GM21717 (cell line): ENCODE measurements around the gene TBC1D17.
A peak's percentile ranks its signal among the peaks of the same experiment; 100 is the strongest.

Experiments used
- ATAC-seq: cut with Tn5 transposase; IDR thresholded peaks from one replicate; pipeline ENCODE4 v1.9.1; 2021; ENCODE audit warnings: mild to moderate bottlenecking, moderate library complexity; ENCODE audit not compliant: unreplicated experiment

The TBC1D17 gene

DNA sequence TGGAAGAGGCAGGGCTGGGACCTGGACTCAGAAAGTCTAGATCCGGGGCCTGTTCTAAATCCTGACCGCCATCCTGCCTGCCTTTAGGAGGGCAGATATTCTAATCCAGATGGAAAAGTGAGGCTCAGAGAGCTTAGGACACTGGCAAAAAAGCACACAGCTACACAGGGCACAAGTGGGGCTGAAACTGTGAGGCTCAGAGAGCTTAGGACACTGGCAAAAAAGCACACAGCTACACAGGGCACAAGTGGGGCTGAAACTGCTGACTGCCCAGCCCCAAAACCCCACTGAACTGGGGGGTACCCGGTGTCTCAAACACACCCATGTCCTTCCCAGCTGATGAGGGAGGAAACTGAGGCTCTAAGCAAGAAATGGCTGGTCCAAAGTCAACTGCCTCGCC is 2.3 kb upstream of the TBC1D17 start:
- no peak for ATAC-seq

DNA sequence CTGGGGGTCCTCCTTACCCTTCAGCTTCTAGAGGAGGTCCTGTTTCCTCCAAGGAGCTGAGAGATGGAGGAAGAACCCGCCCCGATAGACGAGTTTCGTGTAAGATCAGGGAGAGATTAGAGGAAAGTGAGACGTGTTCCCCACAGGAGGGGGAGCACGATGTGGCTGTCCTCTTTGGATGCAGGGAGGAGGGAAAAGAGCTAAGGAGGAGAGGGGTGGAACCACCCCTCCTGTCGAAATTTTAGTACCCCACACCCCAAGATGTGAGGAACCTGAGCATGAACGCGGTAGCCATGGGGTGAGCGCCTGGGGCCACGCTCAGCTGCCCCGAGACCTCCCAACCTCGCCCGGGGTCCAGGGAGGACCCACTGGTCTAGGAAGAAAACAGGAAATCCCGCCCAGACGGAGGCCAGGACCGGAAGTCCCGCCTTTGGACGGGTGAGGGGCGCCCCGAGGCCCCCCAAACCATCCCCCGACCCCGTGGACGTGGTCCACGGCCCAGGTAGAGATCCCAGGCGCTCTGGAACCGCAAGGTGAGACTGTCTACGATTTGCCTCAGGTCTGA is 1.6 kb upstream of the TBC1D17 start:
- ATAC-seq = no peak

DNA sequence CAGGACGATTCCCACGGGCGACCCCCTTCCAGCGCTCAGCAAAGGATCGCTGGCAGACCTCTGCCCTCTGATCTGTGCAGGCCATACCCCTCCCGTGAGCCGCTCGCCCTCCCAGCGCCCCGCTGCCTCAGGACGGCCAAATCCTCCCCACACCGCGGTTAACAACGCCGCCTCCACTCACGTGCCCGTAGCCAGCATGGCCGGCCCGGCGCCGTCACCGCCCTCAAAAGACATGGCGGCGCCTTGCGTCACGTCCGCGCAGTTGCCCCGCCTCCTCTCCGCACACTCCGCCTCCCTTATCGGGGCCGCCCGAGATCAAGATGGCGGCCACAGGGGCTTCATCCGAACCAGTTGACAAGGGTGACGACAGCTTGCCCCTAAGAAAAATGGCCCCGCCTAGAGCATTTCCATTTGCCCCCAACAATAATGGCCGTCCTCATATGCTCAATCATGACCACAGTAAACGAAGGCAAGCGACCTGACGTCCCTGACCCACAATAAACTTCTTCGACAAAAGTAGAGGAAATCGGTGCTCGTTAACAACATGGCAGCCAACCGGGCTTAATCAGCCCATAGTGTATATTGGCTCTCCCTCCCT is 981 bp upstream of the TBC1D17 start:
- peak; percentile 35 for ATAC-seq

DNA sequence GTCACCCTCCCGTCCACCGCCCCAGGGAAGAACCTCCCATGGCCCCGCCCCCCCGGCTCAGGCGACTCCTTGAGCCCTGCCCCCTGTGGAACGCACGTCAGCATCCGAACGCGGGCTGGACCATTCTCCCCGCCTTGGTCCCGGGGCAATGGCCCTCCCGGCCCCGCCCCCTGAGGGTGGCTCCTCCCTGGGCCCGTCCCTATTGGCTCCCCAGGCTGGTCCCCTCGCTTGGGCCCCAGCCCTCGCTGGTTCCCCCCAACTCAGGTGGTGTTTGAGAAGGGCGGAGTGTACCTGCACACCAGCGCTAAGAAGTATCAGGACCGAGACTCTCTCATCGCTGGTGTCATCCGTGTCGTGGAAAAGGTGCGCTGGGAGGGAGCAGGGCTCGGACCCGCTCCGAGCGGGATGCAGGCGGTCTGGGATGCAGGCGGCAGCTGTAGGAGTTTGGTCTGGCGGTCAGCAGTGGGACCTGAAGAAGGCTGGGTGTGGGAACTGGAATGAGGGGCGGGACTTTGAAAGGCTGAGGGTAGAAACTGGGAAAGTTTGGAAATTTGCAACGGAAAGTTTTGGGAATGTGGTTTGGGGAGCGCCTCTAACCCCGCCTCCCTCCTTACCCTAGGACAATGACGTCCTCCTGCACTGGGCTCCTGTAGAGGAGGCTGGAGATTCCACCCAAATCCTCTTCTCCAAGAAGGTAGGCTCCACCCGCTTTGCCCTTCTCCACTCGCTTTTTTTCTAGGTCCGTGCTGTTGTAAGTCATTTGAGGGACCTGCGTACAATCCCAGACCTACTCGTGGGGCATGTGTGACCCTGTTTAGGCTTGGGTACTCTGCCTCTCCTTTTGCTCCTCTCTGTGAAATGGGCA is 609 bp downstream of the TBC1D17 start:
- ATAC-seq = peak; percentile 35

DNA sequence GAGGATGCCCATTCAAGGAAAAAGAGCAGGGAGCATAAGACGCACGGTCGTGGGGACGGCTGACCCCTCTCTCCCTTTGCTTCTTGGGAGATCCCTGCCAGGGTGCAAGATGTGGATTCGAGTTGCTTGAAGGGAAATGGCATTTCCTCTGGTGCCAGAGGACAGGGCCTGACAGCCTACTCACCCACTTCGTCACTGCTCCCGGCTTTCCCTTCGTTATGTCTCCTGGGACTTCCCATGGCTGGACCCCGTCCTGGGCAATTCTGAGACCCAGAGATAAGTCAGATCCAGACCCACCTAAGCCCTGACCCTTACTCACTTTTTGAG is 1.2 kb downstream of the TBC1D17 start:
- no peak for ATAC-seq

DNA sequence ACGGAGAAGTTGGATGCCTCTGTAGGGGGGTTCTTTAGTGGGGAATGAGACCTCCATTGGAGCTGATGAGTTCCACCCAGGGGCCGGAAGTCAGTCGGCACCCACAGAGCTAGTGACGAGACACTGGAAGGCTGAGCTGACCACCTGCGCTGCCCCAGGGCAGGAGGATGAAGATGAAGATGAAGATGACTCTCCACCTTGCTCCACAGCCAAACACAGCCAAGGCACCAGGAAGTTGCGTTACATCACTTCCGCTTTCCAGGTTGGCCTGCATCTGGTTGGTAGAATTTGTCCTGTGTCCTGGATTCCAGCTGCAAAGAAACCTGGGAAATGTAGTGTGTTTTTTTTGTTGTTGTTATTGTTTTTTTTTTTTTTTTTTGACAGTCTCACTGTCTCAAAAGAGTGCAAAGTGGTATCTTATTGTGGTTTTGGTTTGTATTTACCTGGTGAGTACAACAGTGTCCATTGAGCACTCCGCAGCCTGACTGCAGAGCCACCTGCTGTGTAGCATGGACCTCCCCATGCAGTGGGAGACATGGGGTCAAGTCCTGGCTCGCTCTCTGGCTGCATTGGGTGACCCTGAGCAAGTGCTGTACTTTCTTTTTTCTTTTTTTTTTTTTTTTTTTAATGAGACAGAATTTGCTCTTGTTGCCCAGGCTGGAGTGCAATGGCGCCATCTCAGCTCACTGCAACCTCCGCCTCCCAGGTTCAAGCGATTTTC is 1.9 kb downstream of the TBC1D17 start:
- no peak for ATAC-seq

DNA sequence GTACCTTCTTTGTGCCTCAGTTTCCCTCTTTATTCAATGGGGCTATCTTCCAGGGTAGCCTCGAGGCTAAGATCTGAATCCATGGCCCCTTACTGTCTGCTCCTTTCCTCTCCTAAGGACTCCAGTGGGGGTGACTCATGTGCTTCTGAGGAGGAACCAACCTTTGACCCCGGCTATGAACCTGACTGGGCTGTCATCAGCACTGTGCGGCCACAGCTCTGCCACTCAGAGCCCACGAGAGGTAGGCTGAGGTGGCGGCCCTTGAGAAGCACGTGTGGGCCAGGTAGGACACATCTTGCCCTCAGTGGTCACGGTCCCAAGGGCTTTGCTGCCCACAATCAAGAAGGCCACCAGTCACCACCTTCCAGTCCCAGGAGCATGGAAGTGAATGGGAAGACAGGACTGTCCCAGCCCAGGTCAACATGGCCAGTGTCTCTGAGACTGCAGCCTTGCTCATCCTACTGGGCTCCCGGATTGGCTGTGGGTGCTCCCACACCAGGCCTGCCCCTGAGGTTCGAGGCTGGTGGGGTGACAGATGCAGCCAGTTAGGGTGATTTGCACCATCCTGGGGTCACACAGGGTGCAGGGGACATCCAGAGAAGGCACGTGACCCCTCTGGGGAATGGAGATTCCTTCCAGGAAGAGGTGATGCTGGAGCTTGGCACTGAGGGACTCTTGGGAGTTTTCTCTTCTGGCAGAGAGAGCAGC is 2.8 kb downstream of the TBC1D17 start:
- no peak for ATAC-seq

DNA sequence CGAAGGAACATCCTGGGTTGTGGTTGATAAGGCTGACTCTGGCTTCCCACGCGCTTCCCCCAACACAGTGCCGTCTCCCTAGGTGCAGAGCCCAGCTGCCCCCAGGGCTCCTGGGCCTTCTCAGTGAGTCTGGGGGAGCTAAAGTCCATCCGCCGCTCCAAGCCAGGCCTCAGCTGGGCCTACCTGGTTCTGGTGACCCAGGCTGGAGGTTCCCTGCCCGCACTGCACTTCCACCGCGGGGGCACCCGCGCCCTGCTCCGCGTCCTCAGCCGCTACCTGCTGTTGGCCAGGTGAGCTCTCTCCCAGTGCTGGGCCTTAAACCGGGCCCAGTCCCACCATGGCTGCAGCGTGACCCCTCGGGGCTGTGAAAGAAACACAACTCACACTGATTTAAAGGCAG is 3.7 kb downstream of the TBC1D17 start:
- no peak for ATAC-seq

DNA sequence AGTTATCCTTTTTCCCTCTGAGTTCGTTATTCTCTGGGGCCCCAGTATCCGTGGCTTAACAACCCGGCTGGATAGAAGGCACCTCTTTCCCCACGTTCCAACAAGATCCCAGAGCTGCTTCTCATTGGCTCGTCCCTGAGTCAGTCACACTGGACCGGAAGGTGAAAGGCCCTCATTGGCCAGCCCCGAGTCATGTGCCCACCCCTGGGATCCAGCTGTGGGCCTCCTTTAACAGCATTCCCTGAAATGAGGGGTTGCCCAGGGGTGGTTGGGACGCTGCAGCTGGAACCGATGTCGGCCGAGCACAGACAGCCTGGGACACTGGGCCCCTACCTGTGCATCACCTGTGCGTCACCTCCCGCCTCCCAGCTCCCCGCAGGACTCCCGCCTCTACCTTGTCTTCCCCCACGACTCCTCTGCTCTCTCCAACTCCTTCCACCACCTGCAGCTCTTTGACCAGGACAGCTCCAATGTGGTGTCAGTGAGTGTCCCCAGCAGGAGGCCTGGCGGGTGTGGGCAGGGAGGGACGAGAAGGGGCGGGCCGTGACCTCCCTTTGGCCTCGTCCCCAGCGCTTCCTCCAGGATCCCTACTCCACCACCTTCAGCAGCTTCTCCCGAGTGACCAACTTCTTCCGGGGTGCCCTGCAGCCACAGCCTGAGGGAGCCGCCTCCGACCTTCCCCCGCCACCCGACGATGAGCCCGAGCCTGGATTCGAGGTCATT is 4.3 kb downstream of the TBC1D17 start:
- ATAC-seq = no peak

DNA sequence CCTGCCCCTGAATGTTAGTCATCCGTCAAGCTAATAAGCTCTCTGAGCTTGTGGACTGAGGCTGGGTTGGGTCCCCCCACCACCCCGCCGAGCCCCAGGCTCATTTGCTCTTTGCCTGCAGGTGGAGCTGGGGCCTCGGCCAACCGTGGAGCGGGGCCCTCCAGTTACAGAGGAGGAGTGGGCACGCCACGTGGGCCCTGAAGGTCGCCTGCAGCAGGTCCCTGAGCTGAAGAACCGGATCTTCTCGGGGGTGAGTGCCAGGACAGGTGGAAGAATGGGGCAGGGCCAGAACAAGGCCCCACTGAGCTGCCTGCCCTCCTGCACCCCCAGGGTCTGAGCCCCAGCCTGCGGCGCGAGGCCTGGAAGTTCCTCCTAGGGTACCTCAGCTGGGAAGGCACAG is 5.1 kb downstream of the TBC1D17 start:
- no peak for ATAC-seq

DNA sequence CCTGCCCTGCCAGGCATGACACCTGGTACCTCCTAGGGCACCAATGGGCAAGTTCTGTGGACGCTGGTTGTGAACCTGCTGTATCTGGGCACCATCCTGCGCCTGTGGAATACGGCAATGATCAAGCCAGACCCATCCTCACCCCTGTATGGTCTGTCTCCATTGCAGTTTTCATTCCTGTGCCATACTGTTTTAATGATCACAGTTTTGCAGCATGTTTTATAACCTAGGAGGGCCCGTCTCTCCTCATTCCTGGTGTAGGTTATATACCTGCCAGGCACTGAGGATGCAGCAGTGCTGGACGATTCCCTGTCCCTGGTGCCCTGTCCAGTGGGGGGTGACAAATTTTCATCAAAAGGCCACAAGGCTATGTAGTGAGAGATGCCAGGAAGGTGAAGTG is 5.6 kb downstream of the TBC1D17 start:
- ATAC-seq = no peak

DNA sequence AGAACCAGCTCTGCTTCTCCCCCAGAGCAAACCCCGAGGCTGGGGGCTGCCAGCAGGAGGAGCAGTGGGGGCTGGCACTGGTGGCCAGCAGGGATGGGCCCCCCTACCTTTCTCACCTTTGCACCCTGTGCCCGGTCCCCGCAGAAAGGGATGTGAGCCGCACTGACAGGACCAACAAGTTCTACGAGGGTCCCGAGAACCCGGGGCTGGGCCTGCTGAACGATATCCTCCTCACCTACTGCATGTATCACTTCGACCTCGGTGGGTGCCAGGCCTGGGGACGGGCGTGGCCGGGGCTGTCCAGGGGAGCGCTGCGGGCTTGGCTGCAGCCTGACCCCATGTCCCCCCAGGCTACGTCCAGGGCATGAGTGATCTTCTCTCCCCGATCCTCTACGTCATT is 6.6 kb downstream of the TBC1D17 start:
- ATAC-seq = no peak

DNA sequence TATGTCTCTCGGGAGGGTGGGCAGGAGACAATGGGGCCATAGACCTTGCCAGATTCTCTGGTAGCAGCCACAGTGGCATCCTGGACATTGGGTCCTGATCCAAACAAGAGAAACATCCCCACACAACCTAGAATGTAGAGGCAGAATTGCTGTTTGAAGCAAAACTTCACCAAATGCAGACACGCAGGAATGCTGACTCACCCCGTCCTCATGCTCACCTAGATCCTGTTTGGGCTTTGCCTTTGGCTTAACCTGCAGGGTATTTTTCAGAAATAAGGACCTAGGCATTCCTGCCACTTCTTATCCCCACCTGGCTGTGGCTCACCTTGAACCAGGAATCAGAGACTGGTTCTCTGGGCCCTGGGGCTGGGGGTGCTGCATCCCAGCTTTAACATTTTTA is 7.3 kb downstream of the TBC1D17 start:
- no peak for ATAC-seq

DNA sequence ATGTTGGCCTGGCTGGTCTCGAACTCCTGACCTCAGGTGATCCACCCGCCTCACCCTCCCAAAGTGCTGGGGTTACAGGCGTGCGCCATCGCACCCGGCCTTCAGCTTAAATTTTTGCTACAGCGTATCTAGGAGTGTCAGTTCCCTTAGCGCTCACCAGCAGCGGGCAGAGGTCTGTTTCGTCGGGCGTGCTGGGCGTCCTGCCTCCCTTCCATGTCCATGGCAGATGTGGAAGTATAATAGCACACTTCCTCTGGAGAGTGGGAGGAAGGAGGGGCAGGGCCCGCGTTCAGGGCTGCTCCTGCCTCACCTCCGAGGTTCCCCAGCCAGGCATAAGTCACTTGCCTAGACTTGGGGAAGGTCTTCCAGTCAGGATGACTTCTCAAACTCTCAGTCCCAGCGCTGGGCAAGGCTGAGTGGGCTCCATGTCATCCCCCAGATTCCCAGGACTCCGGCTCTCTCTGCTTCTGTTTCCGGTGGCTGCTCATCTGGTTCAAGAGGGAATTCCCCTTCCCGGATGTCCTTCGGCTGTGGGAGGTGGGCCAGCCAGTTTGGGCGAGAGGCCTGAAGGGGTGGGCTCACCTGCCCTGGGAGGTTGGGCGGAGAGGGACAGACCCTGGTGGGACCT is 9.6 kb downstream of the TBC1D17 start:
- ATAC-seq = no peak

DNA sequence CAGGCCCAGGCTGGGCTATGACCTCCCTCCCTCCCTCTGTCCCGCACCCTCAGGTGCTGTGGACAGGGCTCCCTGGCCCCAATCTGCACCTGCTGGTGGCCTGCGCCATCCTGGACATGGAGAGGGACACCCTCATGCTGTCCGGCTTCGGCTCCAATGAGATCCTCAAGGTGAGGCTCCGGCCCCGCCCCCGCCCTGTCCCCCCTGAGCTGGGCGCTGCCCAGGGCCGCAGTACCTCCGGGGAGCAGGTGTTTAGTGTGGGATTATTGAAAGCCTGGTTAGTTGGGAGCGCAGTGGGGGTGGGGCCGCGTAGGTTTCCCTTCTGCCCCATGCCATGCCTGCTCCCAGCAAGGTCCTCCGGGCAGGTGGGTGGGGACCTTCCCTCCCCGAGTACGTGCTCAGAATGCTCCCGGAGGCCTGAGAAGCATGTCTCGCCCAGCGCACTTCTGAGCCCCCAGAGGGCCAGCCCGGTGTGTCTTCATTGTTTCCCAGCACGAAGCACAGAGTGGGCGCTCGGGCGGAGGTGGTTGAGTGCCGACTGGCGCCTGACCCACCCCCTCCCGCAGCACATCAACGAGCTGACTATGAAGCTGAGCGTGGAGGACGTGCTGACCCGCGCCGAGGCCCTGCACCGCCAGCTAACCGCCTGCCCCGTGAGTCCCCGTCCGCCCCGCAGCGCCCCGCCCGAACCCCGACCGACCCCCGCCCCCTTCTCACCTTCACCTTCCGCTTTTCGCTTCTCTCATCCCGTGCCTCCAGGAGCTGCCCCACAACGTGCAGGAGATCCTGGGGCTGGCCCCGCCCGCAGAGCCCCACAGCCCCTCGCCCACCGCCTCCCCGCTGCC is 10.4 kb downstream of the TBC1D17 start:
- no peak for ATAC-seq

DNA sequence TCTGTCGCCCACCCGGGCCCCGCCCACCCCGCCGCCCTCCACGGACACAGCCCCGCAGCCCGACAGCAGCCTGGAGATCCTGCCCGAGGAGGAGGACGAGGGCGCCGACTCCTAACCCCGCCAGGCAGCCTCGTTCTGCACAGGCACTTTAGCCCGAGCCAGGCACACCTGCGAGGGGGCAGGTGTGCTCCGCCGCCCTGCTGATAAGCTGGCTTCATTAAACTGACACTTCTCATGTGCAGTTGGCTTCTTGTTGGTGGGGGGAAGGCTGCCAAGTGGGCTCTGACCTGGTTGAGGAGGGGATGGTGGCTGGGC is 11.0 kb downstream of the TBC1D17 start:
- no peak for ATAC-seq

DNA sequence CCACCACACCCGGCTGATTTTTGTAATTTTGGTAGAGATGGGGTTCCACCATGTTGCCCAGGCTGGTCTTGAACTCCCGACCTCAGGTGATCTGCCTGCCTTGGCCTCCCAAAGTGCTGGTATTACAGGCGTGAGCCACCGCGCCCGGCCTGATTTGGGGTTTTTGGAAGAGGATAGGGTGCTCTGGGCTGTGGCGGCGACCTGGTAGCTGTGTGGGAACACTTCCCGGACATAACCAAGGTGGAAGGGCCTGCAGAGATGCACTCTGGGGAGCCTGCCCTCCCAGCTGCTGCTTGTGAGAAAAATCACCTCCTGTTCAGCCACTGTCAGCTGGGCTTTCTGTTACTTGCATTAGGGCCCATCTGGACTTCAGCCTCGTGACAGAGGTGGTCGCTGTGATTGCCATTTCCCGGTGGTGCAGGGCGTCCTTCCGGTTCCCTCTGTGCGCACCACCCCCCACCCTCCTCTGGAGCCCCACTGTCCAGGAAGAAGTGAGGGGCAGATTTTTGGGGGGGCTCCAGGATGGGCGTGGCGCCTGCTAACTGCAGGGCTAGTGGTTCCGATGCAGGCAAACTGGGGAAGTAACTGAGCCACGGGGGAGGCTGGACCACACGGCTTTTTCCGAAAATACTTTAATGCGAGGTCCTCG is 11.7 kb downstream of the TBC1D17 start:
- no peak for ATAC-seq

DNA sequence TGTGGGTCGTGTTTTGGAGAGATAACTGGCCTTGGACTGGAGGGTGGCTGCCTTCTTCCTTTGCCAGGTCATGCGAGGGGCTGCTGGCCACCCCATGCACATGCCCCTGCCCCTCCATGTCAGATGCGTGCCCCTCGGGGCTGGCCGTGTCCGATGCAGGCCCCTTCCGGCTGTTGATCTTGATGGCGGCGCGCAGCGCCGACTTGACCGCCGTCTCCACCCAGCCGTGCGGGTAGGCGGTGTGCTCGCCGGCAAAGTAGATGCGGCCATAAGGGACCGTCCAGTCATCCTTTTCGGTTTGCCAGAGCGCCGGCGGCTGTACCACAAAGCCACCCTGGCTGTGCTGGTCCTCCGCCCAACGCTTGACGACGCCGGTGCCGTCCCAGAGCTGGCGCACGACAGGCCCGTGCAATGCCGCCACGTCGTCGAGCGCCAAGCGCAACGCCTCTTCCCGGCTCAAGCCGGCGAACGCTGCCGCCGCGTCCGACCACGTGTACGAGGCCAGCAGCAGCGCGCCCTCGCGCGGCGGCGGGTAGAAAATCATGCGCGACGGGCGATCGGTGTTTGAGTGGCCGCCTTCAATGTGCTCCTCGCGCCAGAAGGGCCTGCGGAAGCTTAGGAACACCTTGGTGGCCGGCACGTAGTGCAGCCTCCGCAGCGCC is 12.3 kb downstream of the TBC1D17 start:
- ATAC-seq = no peak
